Activated CD4-positive, alpha-beta T cell treated with anti-CD3 and anti-CD28 coated beads, Interleukin-2, amount 10 ng/mL, durations not matched to agents 7 days and 5 days (primary cell): ENCODE measurements around the gene GID8. TPM values are rescaled to one million over a fixed set of nuclear protein-coding genes. Genes with fewer than 3 reads are reported as not detected.
A peak's percentile ranks its signal among the peaks of the same experiment; 100 is the strongest.
"Not testable (repeated sequence)": the region's sequence is repeated elsewhere in the genome, so short reads cannot be mapped to it uniquely, and the experiment has no call there.

ENCODE experiments used
- CTCF ChIA-PET: fragments of 350-600 bp; sonication (Branson Sonifier 250); formaldehyde crosslinking; loops from one replicate; lab custom pipeline; 2021; ENCODE audit warnings: antibody characterized with exemption; lab: Charles Lee
- POLR2A ChIA-PET: fragments of 350-600 bp; sonication (Branson Sonifier 250); formaldehyde crosslinking; loops from one replicate; lab custom pipeline; 2021; ENCODE audit warnings: antibody characterized with exemption; lab: Charles Lee
- DNase-seq: peaks from one replicate; pipeline ENCODE4 v3.0.0-alpha.2; 2020
- H3K27ac Mint-ChIP-seq: one replicate; pipeline ENCODE4 v1.8.0; 2021; ENCODE audit warnings: mild to moderate bottlenecking, moderate library complexity, mixed read lengths
- H3K27me3 Mint-ChIP-seq: one replicate; pipeline ENCODE4 v1.8.0; 2021; ENCODE audit warnings: mixed read lengths
- H3K36me3 Mint-ChIP-seq: one replicate; pipeline ENCODE4 v1.8.0; 2021; ENCODE audit warnings: low read depth, mixed read lengths
- H3K4me1 Mint-ChIP-seq: one replicate; pipeline ENCODE4 v1.8.0; 2021; ENCODE audit warnings: mixed read lengths
- H3K4me3 Mint-ChIP-seq: one replicate; pipeline ENCODE4 v1.8.0; 2021; ENCODE audit warnings: mild to moderate bottlenecking, moderate library complexity, mixed read lengths
- H3K9me3 Mint-ChIP-seq: one replicate; pipeline ENCODE4 v1.8.0; 2021; ENCODE audit warnings: mixed read lengths
- total RNA-seq, 2 experiments: library from RNA; stranded (reverse); gene quantifications; one replicate each; pipeline ENCODE4 v1.2.3, GENCODE V29; 2021

The GID8 gene
- total RNA-seq, 2 experiments from 2014 or later, result 32.5 to 35.1 TPM

DNA sequence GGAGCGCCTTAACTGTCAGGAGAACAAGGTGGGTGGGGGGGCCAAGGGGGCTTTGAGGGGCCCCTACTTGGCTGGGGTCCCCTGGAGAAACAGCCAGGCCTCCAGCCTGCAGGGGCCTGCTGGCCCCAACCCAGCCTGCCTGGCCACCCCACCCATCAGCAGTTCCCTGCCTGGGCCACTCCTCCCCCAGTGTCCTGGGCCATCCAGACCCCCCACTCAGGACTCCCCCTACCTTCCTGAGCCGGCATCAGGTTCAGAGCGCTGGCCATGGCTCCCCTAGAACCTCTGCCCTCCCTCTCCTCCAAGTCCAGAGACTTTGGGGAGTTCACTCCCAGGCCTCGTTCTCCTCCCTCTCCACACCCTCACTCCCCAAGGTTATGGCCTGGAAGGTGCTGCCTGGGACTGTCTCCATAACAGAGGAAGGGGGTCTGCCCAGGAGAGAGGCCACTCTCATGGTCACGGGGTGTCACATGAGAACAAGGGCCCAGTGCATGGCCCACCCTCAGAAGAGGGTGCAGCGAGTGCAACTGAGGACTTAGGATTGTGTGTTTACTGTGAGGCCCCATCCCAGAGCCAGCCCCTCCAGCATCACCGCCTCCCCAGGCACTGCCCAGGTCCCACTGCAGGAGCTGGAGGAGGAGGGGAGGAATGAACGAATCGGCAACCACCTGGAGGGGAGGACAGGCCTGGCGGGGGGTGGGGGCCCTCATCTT, 20.6 kb downstream of the GID8 start:
- POLR2A ChIA-PET, result no interaction called here
- no peak for DNase-seq
- H3K9me3 Mint-ChIP-seq, result no peaks in the 10 kb centered on the region
- H3K4me1 Mint-ChIP-seq, result peaks cover 25% of the 10 kb centered on the region
- no peak overlapping the region for H3K27ac Mint-ChIP-seq
- CTCF ChIA-PET, result interaction anchor here (1.5 to 2.0 kb wide), 2 partner anchors 14 to 51 kb away, joined by 3 to 7 read pairs; no protein-coding TSS in a partner anchor
- H3K36me3 Mint-ChIP-seq, result peaks cover 2% of the 10 kb centered on the region
- no peaks in the 10 kb centered on the region for H3K27me3 Mint-ChIP-seq
- no peak overlapping the region for H3K4me3 Mint-ChIP-seq

- no peaks in the 10 kb centered on the region for H3K27me3 Mint-ChIP-seq
- H3K4me1 Mint-ChIP-seq, result peaks cover 17% of the 10 kb centered on the region
- no peak overlapping the region for H3K27ac Mint-ChIP-seq
- ChIA-PET POLR2A (no interaction called here), CTCF (interaction anchor here (1.5 to 2.0 kb wide), 2 partner anchors 13 to 50 kb away, joined by 3 to 7 read pairs; no protein-coding TSS in a partner anchor)
- no peak overlapping the region for H3K4me3 Mint-ChIP-seq
- DNase-seq, result no peak
- H3K36me3 Mint-ChIP-seq, result peaks cover 2% of the 10 kb centered on the region
- H3K9me3 Mint-ChIP-seq, result no peaks in the 10 kb centered on the region
Observed at GRCh38 chr20:62959101-62959971, 21.4 kb downstream of the GID8 start.

GRCh38 chr20:62959998-62960436, 22.1 kb downstream of the GID8 start:
- Mint-ChIP-seq H3K9me3 (no peaks in the 10 kb centered on the region), H3K4me1 (peaks cover 11% of the 10 kb centered on the region), H3K4me3 (no peak overlapping the region), H3K36me3 (peaks cover 2% of the 10 kb centered on the region), H3K27me3 (no peaks in the 10 kb centered on the region), H3K27ac (no peak overlapping the region)
- POLR2A ChIA-PET, result no interaction called here
- DNase-seq, result no peak
- CTCF ChIA-PET, result interaction anchor here (1.5 to 2.0 kb wide), 2 partner anchors 13 to 49 kb away, joined by 3 to 7 read pairs; no protein-coding TSS in a partner anchor

DNA sequence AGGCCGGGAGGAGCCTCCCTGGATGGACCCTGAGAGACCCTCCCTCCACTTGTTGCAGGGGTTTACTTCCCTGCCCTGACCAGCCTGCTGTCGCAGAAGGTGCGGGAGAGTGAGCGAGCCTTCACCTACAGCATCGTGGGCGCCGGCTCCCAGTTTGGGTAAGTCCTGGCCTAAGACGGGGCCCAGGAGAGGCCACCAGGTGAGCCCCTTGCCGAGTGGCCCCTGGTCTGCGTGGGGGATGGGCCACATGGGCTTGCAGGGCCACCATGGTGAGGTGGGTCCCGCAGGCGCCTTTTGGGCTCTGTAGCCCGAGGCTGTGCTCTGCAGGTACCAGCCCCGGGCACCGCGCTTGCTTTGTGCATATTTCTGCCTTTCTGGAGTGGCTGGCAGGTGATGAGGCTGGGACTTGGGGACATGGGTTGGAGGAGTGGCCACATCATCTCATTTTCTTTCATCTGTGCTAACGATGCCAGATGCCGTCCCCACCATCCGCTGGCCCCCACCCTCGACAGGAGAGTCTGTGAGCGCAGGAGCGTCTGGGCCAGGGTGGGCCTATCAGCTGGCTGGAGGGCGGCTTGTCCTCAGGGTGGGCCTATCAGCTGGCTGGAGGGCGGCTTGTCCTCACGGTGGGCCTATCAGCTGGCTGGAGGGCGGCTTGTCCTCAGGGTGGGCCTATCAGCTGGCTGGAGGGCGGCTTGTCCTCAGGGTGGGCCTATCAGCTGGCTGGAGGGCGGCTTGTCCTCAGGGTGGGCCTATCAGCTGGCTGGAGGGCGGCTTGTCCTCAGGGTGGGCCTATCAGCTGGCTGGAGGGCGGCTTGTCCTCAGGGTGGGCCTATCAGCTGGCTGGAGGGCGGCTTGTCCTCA, 22.7 kb downstream of the GID8 start:
- H3K4me1 Mint-ChIP-seq, H3K27ac Mint-ChIP-seq, POLR2A ChIA-PET, H3K27me3 Mint-ChIP-seq, H3K4me3 Mint-ChIP-seq, H3K9me3 Mint-ChIP-seq, H3K36me3 Mint-ChIP-seq, DNase-seq: not testable (repeated sequence)
- CTCF ChIA-PET, result interaction anchor here (2.0 kb wide), 1 partner anchor 12 kb away, joined by 7 read pairs; no protein-coding TSS in a partner anchor

DNA sequence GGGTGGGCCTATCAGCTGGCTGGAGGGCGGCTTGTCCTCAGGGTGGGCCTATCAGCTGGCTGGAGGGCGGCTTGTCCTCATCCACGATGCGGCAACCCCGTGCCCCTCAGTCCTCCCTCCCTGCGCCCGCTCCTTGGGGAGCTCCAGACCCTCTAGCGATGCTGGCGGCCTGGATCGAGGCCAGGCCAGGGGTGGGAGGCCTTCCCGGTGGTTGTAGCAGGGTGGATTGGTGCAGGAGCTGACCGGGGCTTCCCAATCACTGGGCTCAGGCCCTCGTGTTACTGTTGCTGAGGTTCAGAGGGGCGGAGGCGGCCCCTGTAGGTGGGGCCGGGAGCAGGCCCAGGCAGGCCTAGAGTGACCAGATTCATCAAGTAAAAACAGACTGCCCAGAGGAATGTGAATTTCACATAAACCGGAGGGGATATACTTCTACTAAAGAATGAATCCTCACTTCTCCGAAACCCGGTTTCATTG, 23.4 kb downstream of the GID8 start:
- Mint-ChIP-seq H3K9me3 (no peaks in the 10 kb centered on the region), H3K4me1 (peaks cover 6% of the 10 kb centered on the region), H3K27me3 (no peaks in the 10 kb centered on the region), H3K4me3 (no peak overlapping the region), H3K36me3 (peaks cover 2% of the 10 kb centered on the region), H3K27ac (no peak overlapping the region)
- no peak for DNase-seq
- CTCF ChIA-PET, result no interaction called here
- POLR2A ChIA-PET, result no interaction called here

DNA sequence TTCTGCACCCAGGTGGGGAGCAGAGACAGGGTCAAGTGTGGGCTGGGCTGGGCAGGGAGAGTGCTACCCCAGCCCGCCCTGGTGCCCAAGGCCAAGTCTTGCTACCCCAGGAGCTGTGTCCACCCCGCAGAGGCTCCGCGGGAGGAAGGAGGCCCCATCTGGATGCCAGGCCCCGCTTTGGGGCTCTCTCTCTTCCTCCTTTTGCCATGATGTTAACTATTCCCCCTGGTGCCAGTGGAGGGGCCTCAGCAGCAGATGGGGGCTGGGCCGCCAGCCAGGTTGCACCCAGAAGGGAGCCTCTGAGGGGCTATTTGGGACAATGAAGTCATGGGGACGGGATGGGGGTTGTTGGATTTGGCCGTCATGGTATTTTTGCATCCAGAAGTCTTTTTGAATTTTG, 23.9 kb downstream of the GID8 start:
- ChIA-PET POLR2A (no interaction called here), CTCF (no interaction called here)
- no peak for DNase-seq
- no peak overlapping the region for H3K4me3 Mint-ChIP-seq
- H3K9me3 Mint-ChIP-seq, result no peaks in the 10 kb centered on the region
- no peaks in the 10 kb centered on the region for H3K27me3 Mint-ChIP-seq
- H3K36me3 Mint-ChIP-seq, result peaks cover 2% of the 10 kb centered on the region
- peak overlapping the region; percentile 36 for H3K27ac Mint-ChIP-seq
- peaks cover 6% of the 10 kb centered on the region for H3K4me1 Mint-ChIP-seq

GRCh38 chr20:62962221-62962879, 24.4 kb downstream of the GID8 start:
- POLR2A ChIA-PET, result no interaction called here
- H3K27ac Mint-ChIP-seq, result no peak overlapping the region
- H3K27me3 Mint-ChIP-seq, result no peaks in the 10 kb centered on the region
- H3K4me3 Mint-ChIP-seq, result no peak overlapping the region
- H3K4me1 Mint-ChIP-seq, result peaks cover 6% of the 10 kb centered on the region
- CTCF ChIA-PET, result no interaction called here
- no peak for DNase-seq
- H3K9me3 Mint-ChIP-seq, result no peaks in the 10 kb centered on the region
- peaks cover 2% of the 10 kb centered on the region for H3K36me3 Mint-ChIP-seq

- no peak overlapping the region for H3K27ac Mint-ChIP-seq
- ChIA-PET CTCF (interaction anchor here (1.2 to 1.9 kb wide), 2 partner anchors 10 to 15 kb away, joined by 4 to 7 read pairs; no protein-coding TSS in a partner anchor), POLR2A (no interaction called here)
Observed at GRCh38 chr20:62962891-62963613, 25.1 kb downstream of the GID8 start.

DNA sequence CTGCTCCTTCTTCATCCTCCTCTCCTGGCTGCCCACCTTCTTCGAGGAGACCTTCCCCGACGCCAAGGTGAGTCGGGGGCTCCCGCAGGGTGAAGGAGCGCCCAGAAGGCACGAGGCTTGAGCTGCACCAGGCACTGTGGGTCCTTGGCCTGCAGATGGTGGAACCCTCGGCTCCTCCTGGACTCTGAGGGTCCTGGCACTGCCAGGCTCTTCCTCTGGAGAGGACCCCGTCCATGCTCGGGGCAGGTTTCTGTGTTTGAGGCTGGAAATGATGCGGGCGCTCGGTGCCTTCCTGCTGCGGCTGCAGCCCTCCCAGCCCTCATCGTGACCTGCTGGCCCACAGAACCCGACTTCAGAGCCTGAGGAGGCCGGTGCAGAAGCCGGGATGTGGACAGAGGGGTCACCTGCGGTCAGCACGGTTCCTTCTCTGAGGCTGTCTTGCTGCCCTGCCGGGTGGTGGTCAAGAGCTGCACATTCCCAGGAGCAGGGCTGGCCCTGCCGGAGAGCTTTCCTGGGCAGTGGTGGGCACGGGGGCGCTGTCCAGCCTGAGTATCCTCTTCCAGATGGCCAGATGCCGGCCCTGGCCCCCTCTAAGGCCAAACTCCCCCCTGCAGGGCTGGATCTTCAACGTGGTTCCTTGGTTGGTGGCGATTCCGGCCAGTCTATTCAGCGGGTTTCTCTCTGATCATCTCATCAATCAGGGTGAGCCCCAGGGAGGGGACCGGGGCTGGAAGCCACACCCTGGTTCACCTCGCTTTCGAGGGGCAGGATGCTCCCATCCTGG, 25.9 kb downstream of the GID8 start:
- DNase-seq, result no peak
- H3K27me3 Mint-ChIP-seq, result no peaks in the 10 kb centered on the region
- ChIA-PET POLR2A (no interaction called here), CTCF (interaction anchor here (1.2 to 1.9 kb wide), 2 partner anchors 9 to 14 kb away, joined by 4 to 7 read pairs; no protein-coding TSS in a partner anchor)
- H3K36me3 Mint-ChIP-seq, result no peaks in the 10 kb centered on the region
- no peaks in the 10 kb centered on the region for H3K9me3 Mint-ChIP-seq
- no peak overlapping the region for H3K27ac Mint-ChIP-seq
- no peak overlapping the region for H3K4me3 Mint-ChIP-seq
- peaks cover 6% of the 10 kb centered on the region for H3K4me1 Mint-ChIP-seq

More at GRCh38 chr20:62962891-62963613, 25.1 kb downstream of the GID8 start:
- Mint-ChIP-seq H3K4me1 (peaks cover 6% of the 10 kb centered on the region), H3K27me3 (no peaks in the 10 kb centered on the region), H3K4me3 (no peak overlapping the region), H3K36me3 (no peaks in the 10 kb centered on the region), H3K9me3 (no peaks in the 10 kb centered on the region)
- DNase-seq, result no peak

- ChIA-PET POLR2A (no interaction called here), CTCF (interaction anchor here (1.9 kb wide), 1 partner anchor 8 kb away, joined by 7 read pairs; no protein-coding TSS in a partner anchor)
- no peak overlapping the region for H3K4me3 Mint-ChIP-seq
- peaks cover under 1% of the 10 kb centered on the region for H3K4me1 Mint-ChIP-seq
- H3K27me3 Mint-ChIP-seq, result no peaks in the 10 kb centered on the region
- no peaks in the 10 kb centered on the region for H3K36me3 Mint-ChIP-seq
- H3K27ac Mint-ChIP-seq, result no peak overlapping the region
- no peaks in the 10 kb centered on the region for H3K9me3 Mint-ChIP-seq
- no peak for DNase-seq
Observed at GRCh38 chr20:62964700-62965099, 26.8 kb downstream of the GID8 start.

- DNase-seq, result no peak
- H3K4me3 Mint-ChIP-seq, result no peak overlapping the region
- no peaks in the 10 kb centered on the region for H3K9me3 Mint-ChIP-seq
- ChIA-PET POLR2A (no interaction called here), CTCF (no interaction called here)
- H3K4me1 Mint-ChIP-seq, result no peaks in the 10 kb centered on the region
- no peaks in the 10 kb centered on the region for H3K27me3 Mint-ChIP-seq
- no peaks in the 10 kb centered on the region for H3K36me3 Mint-ChIP-seq
- no peak overlapping the region for H3K27ac Mint-ChIP-seq
Observed at GRCh38 chr20:62965363-62965771, 27.4 kb downstream of the GID8 start.
